Spleen (tissue), 7 donors: ENCODE results near the gene ARHGEF37.

ENCODE experiments used
- POLR2AphosphoS5 ChIP-seq, 3 donors: sonication (generic); formaldehyde crosslinking; IDR thresholded peaks; one replicate each; pipeline ENCODE4 v1.5.1; 2017; ENCODE audit warnings: antibody characterized with exemption in 3 of 3
- TF ChIP-seq, protein P1 (sequence below), 11 experiments: fragments of 200-600 bp in 7 of 11; fragments of 450-650 bp in 4 of 11; sonication (generic) in 4 of 11; IDR thresholded peaks in 8 of 11; conservative IDR thresholded peaks in 3 of 11; 1 replicate in 7 of 11; 2 replicates in 4 of 11; pipeline versions ENCODE4 v1.4.0 to v1.8.0; 2016 to 2021; ENCODE audit warnings: antibody characterized with exemption in 11 of 11, inconsistent platforms in 4 of 11, mild to moderate bottlenecking in 1 of 11
- donor health status: DM: no; HTN: no; CAD: no; lungs with moderate emphysema.
- donor health status: DM: no; HTN: no; CAD: no.
- donor health status: DM: no; HTN: no; CAD: no.

DNA sequence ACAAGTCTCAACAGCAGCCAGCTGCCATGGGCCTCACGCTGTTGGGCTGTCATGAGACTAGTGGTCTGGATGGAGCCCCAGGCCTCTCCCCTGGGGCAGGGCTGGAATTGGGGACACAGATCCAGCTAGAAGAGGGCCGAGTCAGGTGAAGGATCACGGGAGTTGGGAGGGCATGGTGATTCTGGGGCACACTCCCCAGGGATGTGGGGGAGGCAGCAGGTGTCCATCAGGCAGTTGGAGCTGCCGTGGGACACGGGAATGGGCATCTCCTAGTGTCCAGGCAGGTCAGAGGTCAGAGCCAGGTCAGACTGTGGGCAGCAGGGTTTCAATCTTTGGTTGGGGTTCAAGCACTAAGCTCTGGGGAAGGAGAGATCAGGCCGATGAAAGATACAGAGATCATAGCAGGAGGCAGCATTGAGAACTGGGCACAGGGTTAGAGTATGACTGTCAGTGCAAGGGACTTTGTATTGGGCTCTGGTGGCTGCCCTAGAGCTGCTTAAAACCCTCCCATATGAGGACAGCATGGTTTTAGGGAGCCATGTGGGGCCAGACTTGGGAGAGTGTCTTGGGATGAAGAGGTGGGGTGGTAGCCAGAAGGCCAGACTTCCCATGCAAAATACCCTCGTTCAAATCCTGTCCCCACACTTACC lies 59.2 kb downstream of the ARHGEF37 start:
- TF ChIP-seq, protein P1, sequence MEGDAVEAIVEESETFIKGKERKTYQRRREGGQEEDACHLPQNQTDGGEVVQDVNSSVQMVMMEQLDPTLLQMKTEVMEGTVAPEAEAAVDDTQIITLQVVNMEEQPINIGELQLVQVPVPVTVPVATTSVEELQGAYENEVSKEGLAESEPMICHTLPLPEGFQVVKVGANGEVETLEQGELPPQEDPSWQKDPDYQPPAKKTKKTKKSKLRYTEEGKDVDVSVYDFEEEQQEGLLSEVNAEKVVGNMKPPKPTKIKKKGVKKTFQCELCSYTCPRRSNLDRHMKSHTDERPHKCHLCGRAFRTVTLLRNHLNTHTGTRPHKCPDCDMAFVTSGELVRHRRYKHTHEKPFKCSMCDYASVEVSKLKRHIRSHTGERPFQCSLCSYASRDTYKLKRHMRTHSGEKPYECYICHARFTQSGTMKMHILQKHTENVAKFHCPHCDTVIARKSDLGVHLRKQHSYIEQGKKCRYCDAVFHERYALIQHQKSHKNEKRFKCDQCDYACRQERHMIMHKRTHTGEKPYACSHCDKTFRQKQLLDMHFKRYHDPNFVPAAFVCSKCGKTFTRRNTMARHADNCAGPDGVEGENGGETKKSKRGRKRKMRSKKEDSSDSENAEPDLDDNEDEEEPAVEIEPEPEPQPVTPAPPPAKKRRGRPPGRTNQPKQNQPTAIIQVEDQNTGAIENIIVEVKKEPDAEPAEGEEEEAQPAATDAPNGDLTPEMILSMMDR (IDR thresholded peaks at IDR 0.05 in 8 of 11, conservative IDR thresholded peaks at IDR 0.05 in 3 of 11) = no peak
- no peak for TF ChIP-seq POLR2AphosphoS5 (IDR thresholded peaks at IDR 0.05)
